ENCODE data around the gene NEK6.

DNA sequence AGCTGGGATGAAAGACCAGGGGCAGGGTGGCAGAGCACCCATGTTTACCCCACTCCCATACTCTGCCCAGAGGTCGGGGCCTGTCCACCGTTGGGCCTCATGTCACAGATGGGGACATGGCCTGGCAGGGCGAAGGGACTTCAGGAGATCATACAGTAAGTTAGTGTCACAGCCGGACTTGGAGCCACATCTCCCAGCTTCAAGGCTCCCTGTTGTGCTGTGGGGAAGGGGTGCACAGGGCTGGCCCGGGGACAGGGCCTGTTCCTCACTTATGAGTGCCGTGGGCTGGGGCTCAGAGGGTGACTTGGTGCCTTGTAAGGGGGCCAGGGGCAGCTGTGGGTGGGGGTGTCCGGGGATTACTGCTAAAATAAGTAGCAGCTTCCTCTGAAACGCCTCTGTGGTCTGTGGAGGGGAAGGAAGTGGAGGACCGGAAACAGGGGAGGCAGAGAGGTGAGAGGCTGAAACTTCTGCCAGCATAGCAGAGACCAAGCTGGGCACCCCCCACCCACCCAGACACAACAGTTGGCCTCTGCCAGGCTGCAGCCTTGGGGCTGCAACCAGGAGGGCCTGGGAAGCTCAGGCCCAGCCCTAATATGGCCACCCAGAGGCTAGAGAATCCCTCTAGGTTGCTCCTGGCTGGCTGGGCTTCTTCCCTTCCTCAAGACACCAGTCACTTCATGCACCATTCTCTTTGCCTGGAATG is 41.1 kb upstream of the NEK6 start:
- TF ChIP-seq, protein P1, sequence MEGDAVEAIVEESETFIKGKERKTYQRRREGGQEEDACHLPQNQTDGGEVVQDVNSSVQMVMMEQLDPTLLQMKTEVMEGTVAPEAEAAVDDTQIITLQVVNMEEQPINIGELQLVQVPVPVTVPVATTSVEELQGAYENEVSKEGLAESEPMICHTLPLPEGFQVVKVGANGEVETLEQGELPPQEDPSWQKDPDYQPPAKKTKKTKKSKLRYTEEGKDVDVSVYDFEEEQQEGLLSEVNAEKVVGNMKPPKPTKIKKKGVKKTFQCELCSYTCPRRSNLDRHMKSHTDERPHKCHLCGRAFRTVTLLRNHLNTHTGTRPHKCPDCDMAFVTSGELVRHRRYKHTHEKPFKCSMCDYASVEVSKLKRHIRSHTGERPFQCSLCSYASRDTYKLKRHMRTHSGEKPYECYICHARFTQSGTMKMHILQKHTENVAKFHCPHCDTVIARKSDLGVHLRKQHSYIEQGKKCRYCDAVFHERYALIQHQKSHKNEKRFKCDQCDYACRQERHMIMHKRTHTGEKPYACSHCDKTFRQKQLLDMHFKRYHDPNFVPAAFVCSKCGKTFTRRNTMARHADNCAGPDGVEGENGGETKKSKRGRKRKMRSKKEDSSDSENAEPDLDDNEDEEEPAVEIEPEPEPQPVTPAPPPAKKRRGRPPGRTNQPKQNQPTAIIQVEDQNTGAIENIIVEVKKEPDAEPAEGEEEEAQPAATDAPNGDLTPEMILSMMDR (IDR thresholded peaks at IDR 0.05; ENCODE audit: low read depth, low read length, poor library complexity, severe bottlenecking): no peak
- no peak for TF ChIP-seq EZH2phosphoT487 (IDR thresholded peaks at IDR 0.05; ENCODE audit: borderline replicate concordance, low read length)
